GM23248 (cell line): ENCODE measurements around the gene PRR36.

Experiments
- EZH2 ChIP-seq: fragments of 200-600 bp; sonication (generic); IDR thresholded peaks from 2 replicates; pipeline ENCODE4 v1.6.1; 2018; ENCODE audit warnings: antibody characterized with exemption, mild to moderate bottlenecking; ENCODE audit not compliant: insufficient read depth, poor library complexity, severe bottlenecking
- EZH2phosphoT487 ChIP-seq: fragments of 200-600 bp; sonication (generic); IDR thresholded peaks from 2 replicates; pipeline ENCODE4 v1.6.1; 2018; ENCODE audit warnings: antibody characterized with exemption, moderate library complexity, mild to moderate bottlenecking, low read depth; ENCODE audit not compliant: insufficient read depth

GRCh38 chr19:7903244-7904073 is 29.3 kb upstream of the PRR36 start, which contains the start of gene MAP2K7:
- TF ChIP-seq EZH2 (no peak), EZH2phosphoT487 (no peak)
